Caco-2 (cell line): ENCODE measurements around the gene LRG1. TPM values are rescaled to one million over a fixed set of nuclear protein-coding genes. Genes with fewer than 3 reads are reported as not detected.

Source experiments
- BruUV-seq: library from RNA; stranded (reverse); fragments of 400-500 nt; replicated peaks from 2 replicates; lab custom pipeline; 2021; lab: Mats Ljungman, UMichigan
- CTCF ChIA-PET: fragments of 300-600 bp; sonication (Branson Sonifier 250); formaldehyde crosslinking; loops from one replicate; lab custom pipeline; 2022; ENCODE audit warnings: antibody characterized with exemption; lab: Charles Lee
- POLR2A ChIA-PET: fragments of 300-600 bp; sonication (Branson Sonifier 250); formaldehyde crosslinking; loops from one replicate; lab custom pipeline; 2022; ENCODE audit warnings: antibody characterized with exemption; lab: Charles Lee
- DNase-seq, 2 experiments: peaks; one replicate each; pipeline versions ENCODE4 v3.0.0 to v3.0.0-alpha.2; 2020 to 2022
- H3K27me3 ChIP-seq: replicated peaks from 2 replicates; pipeline ENCODE4 v1.6.0; 2011; ENCODE audit warnings: low read length; ENCODE audit not compliant: control insufficient read depth, insufficient read depth
- H3K36me3 ChIP-seq: 2 replicates; pipeline ENCODE4 v1.5.1; 2011; ENCODE audit warnings: low read length; ENCODE audit not compliant: control insufficient read depth, insufficient read depth
- H3K4me1 ChIP-seq: fragments of 250-450 bp; sonication (Bioruptor Pico); 2 replicates; pipeline ENCODE4 v1.5.1; 2020; ENCODE audit warnings: mild to moderate bottlenecking
- H3K4me3 ChIP-seq: 2 replicates; pipeline ENCODE4 v1.5.1; 2011; ENCODE audit warnings: low read depth, mild to moderate bottlenecking, control low read depth, low read length
- H3K9me3 ChIP-seq: fragments of 250-450 bp; sonication (Bioruptor Pico); 2 replicates; pipeline ENCODE4 v1.5.1; 2020; ENCODE audit warnings: mild to moderate bottlenecking, moderate library complexity
- H3K27ac Mint-ChIP-seq: one replicate; pipeline ENCODE4 v1.8.0; 2022; ENCODE audit warnings: mixed read lengths; ENCODE audit not compliant: unreplicated experiment
- H3K27me3 Mint-ChIP-seq: one replicate; pipeline ENCODE4 v1.8.0; 2022; ENCODE audit warnings: mixed read lengths; ENCODE audit not compliant: insufficient read depth, unreplicated experiment
- H3K36me3 Mint-ChIP-seq: one replicate; pipeline ENCODE4 v1.8.0; 2022; ENCODE audit warnings: mild to moderate bottlenecking, mixed read lengths; ENCODE audit not compliant: insufficient read depth, unreplicated experiment
- H3K4me1 Mint-ChIP-seq: one replicate; pipeline ENCODE4 v1.8.0; 2022; ENCODE audit warnings: low read depth, mixed read lengths; ENCODE audit not compliant: unreplicated experiment
- H3K4me3 Mint-ChIP-seq: one replicate; pipeline ENCODE4 v1.8.0; 2022; ENCODE audit warnings: mild to moderate bottlenecking, moderate library complexity, mixed read lengths; ENCODE audit not compliant: unreplicated experiment
- H3K9me3 Mint-ChIP-seq: one replicate; pipeline ENCODE4 v1.8.0; 2022; ENCODE audit warnings: mixed read lengths; ENCODE audit not compliant: unreplicated experiment
- intact Hi-C: fragments of 100-400 bp; cut with micrococcal nuclease; formaldehyde crosslinking; loops from one replicate; pipeline ENCODE4 v1.10.0; 2022; ENCODE audit not compliant: unreplicated experiment
- total RNA-seq: library from RNA; stranded (reverse); gene quantifications from 2 replicates; pipeline ENCODE4 v1.2.3, GENCODE V29; 2022
- TF ChIP-seq, protein P1 (sequence below), 2 experiments: fragments of 200-600 bp in 1 of 2; IDR thresholded peaks; 1 replicate in 1 of 2; 2 replicates in 1 of 2; pipeline versions ENCODE4 v1.5.1 to v1.8.0; 2011 to 2022; ENCODE audit warnings: antibody characterized with exemption in 1 of 2, control low read depth in 1 of 2, inconsistent platforms in 1 of 2, low read depth in 1 of 2, low read length in 1 of 2, mild to moderate bottlenecking in 1 of 2, moderate library complexity in 1 of 2; ENCODE audit not compliant: insufficient read depth in 1 of 2, severe bottlenecking in 1 of 2, unreplicated experiment in 1 of 2

LRG1 gene
- total RNA-seq, 1 experiment from 2014 or later, result 0.61 TPM

GRCh38 chr19:4586691-4587090 is 46.9 kb upstream of the LRG1 start:
- POLR2A ChIA-PET, result no interaction called here
- no peaks in the 10 kb centered on the region for H3K27me3 ChIP-seq
- Mint-ChIP-seq H3K27me3 (peaks cover 14% of the 10 kb centered on the region), H3K4me3 (no peak overlapping the region), H3K27ac (no peak overlapping the region), H3K9me3 (no peaks in the 10 kb centered on the region), H3K36me3 (no peaks in the 10 kb centered on the region), H3K4me1 (peaks cover 9% of the 10 kb centered on the region)
- CTCF ChIA-PET, result interaction anchor here (0.6 kb wide), 1 partner anchor 19 kb away, joined by 3 read pairs; no protein-coding TSS in a partner anchor
- H3K4me1 ChIP-seq, result peaks cover 13% of the 10 kb centered on the region
- no peak for DNase-seq
- TF ChIP-seq, protein P1, sequence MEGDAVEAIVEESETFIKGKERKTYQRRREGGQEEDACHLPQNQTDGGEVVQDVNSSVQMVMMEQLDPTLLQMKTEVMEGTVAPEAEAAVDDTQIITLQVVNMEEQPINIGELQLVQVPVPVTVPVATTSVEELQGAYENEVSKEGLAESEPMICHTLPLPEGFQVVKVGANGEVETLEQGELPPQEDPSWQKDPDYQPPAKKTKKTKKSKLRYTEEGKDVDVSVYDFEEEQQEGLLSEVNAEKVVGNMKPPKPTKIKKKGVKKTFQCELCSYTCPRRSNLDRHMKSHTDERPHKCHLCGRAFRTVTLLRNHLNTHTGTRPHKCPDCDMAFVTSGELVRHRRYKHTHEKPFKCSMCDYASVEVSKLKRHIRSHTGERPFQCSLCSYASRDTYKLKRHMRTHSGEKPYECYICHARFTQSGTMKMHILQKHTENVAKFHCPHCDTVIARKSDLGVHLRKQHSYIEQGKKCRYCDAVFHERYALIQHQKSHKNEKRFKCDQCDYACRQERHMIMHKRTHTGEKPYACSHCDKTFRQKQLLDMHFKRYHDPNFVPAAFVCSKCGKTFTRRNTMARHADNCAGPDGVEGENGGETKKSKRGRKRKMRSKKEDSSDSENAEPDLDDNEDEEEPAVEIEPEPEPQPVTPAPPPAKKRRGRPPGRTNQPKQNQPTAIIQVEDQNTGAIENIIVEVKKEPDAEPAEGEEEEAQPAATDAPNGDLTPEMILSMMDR (IDR thresholded peaks at IDR 0.05; ENCODE audit: insufficient read depth in 1 of 2, low read depth in 1 of 2, low read length in 1 of 2, severe bottlenecking in 1 of 2, unreplicated experiment in 1 of 2), result no peak
- no peaks in the 10 kb centered on the region for H3K36me3 ChIP-seq
- H3K4me3 ChIP-seq, result no peak overlapping the region
- no peaks in the 10 kb centered on the region for H3K9me3 ChIP-seq
- intact Hi-C loops, result loop anchor here (5.0 kb wide), 1 partner anchor 36 kb away; no protein-coding TSS in a partner anchor
- no TSS peak for BruUV-seq

DNA sequence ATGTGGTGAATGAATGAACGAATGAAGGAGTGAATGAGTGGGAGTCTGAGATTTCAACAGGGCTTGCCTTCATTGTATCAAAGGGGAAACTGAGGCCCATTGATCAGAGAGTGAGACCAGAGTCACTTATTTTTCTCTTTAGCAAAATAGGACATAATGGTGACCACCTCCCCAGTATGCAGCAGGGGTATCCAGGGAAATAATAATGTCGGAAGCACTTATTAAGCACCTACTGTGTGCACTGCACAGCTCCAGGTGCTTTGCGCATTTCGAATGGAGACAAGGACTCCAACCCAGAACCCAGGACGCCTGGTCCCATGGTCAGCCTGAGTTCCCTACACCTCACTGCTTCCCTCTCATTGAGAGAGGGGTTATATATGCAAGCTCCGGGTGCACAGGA is 46.4 kb upstream of the LRG1 start:
- Mint-ChIP-seq H3K4me1 (peaks cover 9% of the 10 kb centered on the region), H3K27me3 (peaks cover 12% of the 10 kb centered on the region), H3K27ac (no peak overlapping the region), H3K9me3 (no peaks in the 10 kb centered on the region), H3K36me3 (no peaks in the 10 kb centered on the region), H3K4me3 (peak overlapping the region; percentile 5)
- TF ChIP-seq, protein P1 (IDR thresholded peaks at IDR 0.05; ENCODE audit: insufficient read depth in 1 of 2, low read depth in 1 of 2, low read length in 1 of 2, severe bottlenecking in 1 of 2, unreplicated experiment in 1 of 2), result no peak
- Histone ChIP-seq H3K27me3 (no peaks in the 10 kb centered on the region), H3K9me3 (no peaks in the 10 kb centered on the region), H3K36me3 (no peaks in the 10 kb centered on the region), H3K4me1 (peaks cover 13% of the 10 kb centered on the region), H3K4me3 (no peak overlapping the region)
- no TSS peak for BruUV-seq
- ChIA-PET CTCF (interaction anchor here (0.6 kb wide), 1 partner anchor 19 kb away, joined by 3 read pairs; no protein-coding TSS in a partner anchor), POLR2A (no interaction called here)
- intact Hi-C loops, result loop anchor here (5.0 kb wide), 1 partner anchor 36 kb away; no protein-coding TSS in a partner anchor
- no peak for DNase-seq

- H3K36me3 ChIP-seq, result no peaks in the 10 kb centered on the region
- no peak for DNase-seq
- Mint-ChIP-seq H3K27me3 (peaks cover 12% of the 10 kb centered on the region), H3K4me1 (peaks cover 9% of the 10 kb centered on the region), H3K27ac (no peak overlapping the region), H3K4me3 (peak overlapping the region; percentile 5), H3K9me3 (no peaks in the 10 kb centered on the region), H3K36me3 (no peaks in the 10 kb centered on the region)
- TF ChIP-seq, protein P1 (IDR thresholded peaks at IDR 0.05; ENCODE audit: insufficient read depth in 1 of 2, low read depth in 1 of 2, low read length in 1 of 2, severe bottlenecking in 1 of 2, unreplicated experiment in 1 of 2), result no peak
- H3K4me1 ChIP-seq, result peaks cover 13% of the 10 kb centered on the region
- BruUV-seq, result no TSS peak
- no peaks in the 10 kb centered on the region for H3K27me3 ChIP-seq
- CTCF ChIA-PET, result no interaction called here
- no peaks in the 10 kb centered on the region for H3K9me3 ChIP-seq
- H3K4me3 ChIP-seq, result no peak overlapping the region
- POLR2A ChIA-PET, result no interaction called here
- intact Hi-C loops, result loop anchor here (5.0 kb wide), 1 partner anchor 37 kb away; no protein-coding TSS in a partner anchor
These were observed 45.7 kb upstream of the LRG1 start for GRCh38 chr19:4585556-4585955.
